Dedifferentiated amniotic fluid mesenchymal stem cell (primary cell): Measurements from ENCODE around the gene UHMK1.
"Not testable (repeated sequence)": the region's sequence is repeated elsewhere in the genome, so short reads cannot be mapped to it uniquely, and the experiment has no call there.

Source experiments
- DNase-seq: peaks from one replicate; pipeline ENCODE4 v3.0.0-alpha.2; 2016; ENCODE audit errors: extremely low spot score

The UHMK1 gene, protein sequence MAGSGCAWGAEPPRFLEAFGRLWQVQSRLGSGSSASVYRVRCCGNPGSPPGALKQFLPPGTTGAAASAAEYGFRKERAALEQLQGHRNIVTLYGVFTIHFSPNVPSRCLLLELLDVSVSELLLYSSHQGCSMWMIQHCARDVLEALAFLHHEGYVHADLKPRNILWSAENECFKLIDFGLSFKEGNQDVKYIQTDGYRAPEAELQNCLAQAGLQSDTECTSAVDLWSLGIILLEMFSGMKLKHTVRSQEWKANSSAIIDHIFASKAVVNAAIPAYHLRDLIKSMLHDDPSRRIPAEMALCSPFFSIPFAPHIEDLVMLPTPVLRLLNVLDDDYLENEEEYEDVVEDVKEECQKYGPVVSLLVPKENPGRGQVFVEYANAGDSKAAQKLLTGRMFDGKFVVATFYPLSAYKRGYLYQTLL

DNA sequence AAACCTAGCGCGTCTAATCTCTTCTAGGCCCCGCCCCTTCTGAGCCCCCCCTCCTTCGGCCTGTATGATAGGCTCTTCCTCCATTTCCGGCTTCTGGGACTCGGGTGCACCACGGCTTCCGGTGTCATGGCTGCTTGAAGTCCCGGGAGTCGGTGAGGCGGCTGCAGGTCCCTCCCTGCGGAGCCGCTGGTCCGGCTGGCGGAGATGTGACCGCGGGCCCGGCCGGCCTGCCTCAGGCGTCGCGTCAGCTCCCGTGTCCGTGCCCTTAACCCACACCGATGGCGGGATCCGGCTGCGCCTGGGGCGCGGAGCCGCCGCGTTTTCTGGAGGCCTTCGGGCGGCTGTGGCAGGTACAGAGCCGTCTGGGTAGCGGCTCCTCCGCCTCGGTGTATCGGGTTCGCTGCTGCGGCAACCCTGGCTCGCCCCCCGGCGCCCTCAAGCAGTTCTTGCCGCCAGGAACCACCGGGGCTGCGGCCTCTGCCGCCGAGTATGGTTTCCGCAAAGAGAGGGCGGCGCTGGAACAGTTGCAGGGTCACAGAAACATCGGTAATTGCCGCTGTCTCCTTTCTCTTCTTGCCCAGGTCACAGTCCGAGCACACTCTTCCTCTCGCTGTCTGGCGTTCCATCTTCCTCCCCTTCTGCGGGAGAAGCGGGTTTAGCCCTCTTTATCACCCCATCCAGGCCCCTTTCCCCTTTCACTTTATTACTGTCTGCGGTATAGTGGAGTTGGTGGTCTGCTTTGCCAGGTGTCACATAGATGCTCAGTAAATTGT lies at the start of gene UHMK1:
UHMK1 (plus strand) TSS at position 96 of the 773 bp plus-strand sequence; CDS start at position 279, 183 bp downstream.
- DNase-seq = peak; percentile 96

DNA sequence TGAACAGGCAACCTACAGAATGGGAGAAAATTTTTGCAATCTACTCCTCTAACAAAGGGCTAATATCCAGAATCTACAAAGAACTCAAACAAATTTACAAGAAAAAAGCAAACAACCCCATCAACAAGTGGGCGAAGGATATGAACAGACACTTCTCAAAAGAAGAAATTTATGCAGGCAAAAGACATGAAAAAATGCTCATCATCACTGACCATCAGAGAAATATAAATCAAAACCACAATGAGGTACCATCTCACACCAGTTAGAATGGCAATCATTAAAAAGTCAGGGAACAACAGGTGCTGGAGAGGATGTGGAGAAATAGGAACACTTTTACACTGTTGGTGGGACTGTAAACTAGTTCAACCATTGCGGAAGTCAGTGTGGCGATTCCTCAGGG lies 43.3 kb upstream of the UHMK1 start:
- DNase-seq = not testable (repeated sequence)

DNA sequence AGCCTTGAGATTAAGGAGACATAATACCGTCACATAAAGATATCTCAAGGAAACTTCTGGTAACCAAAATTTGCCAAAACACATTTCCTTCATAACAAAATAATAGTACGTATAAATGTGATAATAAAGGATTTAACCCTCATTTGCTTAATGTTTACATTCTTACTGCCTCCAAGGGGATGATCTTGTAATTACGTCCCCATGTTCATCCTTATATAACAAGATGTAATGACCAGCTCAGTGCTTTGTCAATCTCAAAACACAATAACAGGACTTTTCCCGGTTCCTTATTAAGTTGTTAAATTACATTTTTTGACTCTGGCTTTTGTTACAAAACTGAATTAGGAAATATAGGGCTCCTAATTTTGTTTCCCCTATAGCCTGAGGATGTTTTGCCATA lies 41.3 kb upstream of the UHMK1 start:
- no peak for DNase-seq

DNA sequence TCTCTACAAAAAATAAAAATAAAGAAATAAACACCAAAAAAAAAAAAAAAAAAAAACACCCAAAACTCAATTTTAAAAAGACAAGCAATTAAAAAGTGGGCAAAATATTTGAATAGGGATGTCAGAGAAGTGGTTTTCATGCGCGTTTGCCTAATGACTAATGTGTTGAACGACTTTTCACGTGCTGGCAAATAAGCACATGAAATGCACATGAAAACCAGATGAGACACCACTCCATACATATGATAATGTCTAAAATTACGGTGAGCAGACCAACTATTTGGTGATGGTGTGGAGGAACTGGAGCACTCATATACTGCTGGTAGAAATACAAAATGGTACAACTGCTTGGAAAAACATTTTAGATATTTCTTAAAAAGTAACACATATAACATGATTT lies 39.4 kb upstream of the UHMK1 start:
- DNase-seq = no peak

DNA sequence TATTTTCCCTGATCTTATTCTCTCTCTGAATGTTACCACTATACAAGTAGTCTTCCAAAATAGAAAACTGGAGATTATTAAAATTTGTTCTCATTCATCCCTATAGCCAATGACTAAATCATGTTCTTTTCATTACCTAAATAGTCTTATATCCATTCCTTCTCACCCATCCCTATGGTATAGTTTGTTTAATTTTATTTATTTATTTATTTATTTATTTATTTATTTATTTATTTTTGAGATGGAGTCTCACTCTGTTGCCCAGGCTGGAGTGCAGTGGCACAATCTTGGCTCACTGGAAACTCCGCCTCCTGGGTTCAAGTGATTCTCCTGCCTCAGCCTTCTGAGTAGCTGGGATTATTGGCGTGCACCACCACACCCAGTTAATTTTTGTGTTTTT lies 35.2 kb upstream of the UHMK1 start:
- not testable (repeated sequence) for DNase-seq

DNA sequence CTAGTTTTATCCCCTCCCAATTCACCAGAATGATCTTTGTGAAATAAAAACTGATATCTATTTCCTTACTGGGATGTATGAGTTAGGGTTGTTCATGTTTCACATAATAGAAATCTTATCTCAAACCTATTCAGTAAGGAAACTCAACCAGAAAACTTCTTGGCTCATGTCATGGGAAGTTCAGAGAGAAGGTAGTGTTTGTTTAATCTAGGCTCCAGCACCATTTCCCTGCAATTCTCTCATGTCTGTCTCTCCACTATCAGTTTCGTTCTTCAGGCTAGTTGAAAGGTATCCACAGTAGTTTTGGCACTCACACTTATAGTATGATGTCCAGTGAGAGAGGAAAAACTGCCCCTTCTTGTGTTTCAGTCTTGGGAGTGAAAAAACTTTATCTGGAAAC lies 34.6 kb upstream of the UHMK1 start:
- DNase-seq = peak; percentile 4

DNA sequence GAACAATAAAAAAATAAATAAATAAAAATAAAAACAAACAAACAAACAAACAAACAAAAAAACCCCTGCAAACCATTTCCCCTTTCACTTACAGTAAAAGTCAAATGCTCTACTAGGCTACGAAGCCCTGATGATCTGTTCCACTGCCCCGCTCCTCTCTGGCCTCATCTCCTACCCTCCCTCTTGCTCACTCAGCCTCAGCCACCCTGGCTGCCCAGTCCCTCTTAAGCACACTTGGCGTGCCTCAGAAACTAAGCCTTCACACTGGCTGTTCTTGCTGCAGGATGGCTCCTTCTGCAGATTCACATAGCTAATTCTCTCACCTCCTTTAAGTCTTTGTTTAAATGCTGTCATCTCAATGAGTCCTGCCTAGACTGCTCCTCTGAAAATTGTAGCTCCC lies 30.8 kb upstream of the UHMK1 start:
- peak; percentile 2 for DNase-seq

DNA sequence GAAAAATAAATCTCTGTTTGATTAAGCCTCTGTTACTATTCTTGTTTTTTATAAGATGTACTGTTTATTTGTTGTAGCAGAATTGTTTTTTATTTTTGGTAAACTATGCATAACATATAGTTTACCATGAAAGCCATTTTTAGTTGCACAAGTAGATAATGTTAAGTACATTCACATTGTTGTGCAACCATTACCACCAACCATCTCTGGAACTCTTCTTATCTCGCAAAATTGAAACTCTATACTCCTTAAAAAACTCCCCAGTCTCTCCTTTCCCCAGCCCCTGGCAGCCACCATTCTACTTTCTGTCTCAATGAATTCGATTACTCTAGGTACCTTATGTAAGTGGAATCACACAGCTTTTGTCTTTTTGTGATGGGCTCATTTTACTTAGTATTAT lies 27.4 kb upstream of the UHMK1 start:
- DNase-seq = no peak

DNA sequence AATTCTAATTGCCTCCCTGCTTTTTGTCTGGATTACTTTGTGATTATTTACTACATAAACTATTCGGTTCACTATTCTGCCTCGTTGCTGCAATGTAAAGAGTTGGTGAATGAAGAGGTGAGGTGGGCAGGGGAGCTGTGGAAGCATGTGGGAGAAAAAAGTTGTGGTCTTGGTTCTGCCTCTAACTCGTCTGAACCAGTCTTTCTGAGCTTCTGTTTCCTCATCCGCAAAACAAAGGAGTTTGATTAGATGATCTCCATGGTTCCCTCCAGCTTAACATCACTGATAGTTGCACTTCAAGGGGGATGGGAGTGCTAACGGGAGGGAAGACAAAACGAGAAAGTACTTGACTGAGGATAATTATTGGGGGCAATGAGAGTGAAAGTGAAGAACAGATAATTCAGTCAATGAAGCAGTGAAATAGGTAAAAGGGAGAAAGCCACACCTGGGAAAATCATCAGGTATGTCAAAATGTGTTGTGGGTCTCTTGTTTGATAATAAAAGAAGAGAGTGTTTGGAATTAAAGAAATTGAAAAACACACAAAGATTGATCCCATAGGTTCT lies 26.2 kb upstream of the UHMK1 start:
- no peak for DNase-seq

DNA sequence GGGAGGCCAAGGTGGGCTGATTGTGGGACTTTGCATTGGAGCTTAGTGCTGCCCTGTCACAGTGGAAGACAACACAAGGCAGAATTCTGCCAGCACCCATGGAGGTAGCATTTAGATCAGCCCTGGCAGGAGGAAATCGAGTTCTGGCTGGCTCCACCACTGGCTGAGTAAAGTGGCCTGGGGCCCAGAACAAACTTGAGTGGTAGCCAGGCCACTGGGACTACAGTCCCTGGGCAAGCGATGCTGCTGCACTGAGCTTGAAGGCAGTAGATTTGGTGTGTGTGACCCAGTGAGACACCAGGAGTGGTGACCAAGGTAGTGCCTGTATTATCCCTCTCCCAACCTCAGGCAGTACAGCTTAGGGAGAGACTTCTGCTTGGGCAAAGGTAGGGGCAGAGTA lies 22.5 kb upstream of the UHMK1 start:
- DNase-seq = no peak

DNA sequence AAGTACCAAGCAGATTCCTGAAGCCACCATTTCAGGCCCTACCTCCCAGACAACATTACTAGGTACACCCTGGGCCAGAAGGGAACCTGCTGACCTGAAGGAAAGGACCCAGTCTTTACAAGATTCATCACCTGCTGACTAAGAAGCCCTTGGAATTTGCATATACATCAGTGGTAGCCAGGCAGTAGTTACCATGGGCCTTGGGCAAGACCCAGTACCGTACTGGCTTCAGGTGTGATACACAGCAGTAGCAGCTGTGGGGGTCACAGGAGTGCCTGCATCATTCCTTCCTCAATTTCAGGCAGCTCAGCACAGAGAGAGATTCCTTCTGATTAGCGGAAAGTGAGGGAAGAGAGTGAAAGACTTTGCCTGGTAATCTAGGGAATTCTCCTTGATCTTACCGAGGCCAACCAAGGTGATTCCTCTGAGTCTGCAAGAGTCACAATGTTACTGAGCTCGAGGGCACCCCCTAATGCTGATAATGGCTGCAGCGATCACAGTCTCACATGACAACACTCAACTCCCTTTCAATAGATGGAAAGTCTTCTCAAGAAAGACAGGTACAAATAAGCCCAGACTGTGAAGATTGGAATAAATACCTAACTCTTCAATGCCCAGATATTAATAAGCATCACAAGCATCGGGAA lies 22.0 kb upstream of the UHMK1 start:
- no peak for DNase-seq

DNA sequence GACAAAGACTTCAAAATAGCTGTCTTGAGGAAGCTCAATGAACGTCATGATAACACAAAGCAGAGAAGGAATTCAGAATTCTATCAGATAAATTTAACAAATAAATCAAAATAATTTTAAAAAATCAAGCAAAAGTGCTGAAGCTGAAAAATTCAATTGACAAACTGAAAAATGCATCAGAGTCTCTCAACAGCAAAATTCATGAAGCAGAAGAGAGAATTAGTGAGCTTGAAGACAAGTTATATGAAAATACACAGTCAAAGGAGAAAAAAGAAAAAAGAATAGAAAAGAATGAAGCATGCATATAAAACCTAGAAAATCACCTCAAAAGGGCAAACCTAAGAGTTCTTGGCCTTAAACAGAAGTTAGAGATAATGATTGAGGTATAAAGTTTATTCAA lies 21.0 kb upstream of the UHMK1 start:
- no peak for DNase-seq

DNA sequence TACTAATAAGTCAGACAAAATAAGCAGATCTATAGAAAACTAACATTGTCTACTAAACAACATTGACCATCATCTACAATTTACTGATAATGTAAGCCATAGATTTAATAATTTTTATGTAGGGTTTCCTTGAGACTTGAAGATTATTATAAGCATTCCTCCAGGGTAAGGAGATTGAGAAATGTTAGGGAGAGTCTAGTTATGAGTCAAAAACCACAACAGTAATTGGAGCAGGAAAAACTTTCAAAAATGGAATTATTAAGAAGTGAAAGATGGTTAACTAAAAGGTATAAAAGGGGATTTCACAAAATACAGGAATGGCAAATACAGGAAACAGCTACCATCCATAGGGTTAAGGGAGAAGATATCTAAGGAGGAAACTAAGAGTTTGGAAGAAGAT lies 12.4 kb upstream of the UHMK1 start:
- DNase-seq = no peak

DNA sequence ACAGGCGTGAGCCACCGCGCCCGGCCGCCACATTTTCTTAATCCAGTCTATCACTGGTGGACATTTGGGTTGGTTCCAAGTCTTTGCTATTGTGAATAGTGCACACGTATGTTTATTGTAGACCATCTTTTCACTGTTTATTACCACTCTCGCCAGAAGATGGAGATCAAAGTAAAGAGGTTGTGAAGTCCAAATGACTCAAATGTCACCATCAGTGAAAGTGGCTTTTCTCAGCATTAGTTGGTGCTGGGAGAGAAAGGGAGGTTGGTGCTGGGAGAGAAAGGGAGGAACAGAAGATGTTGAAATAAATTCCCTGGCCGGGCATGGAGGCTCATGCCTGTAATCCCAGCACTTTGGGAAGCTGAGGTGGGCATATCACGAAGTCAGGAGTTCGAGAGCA lies 10.4 kb upstream of the UHMK1 start:
- no peak for DNase-seq

DNA sequence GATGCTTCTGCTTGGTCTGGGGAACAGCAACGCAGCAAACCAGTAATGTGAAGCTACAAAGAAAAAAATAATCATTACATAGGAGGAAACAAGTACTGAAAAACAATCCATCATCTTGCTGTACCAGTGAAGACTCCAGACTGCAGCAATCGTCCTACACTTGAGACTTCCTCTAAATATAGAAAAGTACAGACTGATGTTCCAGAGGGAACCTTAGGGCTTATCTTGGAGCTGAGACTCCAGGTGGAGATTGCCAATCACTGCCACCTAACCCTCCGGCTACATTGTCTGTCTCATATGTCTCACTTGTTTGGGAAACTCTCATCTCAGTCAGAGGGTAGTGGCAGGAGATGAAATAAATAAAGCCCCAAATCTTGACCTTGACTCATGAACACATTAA lies 9.4 kb upstream of the UHMK1 start:
- DNase-seq = no peak

DNA sequence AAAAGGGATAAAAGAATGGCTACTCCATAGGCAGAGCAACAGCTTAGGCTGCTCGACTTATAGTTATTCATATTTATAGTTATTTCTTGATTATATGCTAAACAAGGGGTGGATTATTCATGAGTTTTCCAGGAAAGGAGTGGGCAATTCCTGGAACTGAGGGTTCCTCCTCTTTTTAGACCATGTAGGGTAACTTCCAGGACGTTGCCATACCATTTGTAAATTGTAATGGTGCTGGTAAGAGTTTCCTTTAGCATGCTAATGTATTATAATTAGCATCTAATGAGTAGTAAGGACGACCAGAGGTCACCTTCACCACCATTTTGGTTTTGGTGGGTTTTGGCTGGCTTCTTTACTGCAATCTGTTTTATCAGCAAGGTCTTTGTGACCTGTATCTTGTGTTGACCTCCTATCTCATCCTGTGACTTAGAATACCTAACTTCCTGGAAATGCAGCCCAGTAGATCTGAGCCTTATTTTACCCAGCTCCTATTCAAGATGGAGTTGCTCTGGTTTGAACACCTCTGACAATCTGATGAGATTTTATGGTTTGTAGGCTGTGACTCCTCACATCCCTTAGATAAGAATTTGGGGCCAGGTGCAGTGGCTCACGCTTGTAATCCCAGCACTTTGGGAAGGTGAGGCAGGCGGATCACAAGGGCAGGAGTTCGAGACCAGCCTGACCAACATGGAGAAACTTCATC lies 1.9 kb upstream of the UHMK1 start:
- DNase-seq = not testable (repeated sequence)

DNA sequence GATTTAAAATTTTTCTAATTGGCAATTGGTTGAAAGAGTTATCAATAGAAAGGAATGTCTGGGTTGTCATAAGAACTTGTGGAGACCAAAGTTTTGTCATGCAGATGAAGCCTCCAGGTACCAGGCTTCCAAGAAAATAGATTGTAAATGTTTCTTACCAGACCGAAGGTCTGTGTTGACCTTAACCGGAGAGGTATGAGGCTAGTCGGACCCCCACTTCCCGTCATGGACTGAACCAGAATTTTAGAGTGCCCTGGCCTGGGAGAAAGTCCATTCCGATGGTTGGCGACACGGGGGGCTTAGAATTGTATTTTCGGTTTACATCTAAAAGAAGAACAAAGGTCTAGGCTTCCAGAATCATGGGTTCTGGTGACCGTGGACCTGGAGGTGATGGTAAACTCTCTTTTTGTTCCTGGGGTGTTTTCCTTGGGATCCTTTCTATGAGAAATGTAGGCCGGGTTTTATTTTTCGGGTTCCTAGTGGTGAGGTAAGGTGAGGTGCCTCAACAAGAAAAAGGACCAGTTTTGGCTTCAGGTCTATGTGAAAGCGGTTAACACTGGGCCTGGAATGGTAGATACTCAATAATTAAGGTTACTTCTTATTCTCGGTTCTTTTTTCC lies 405 bp upstream of the UHMK1 start:
- DNase-seq = no peak

DNA sequence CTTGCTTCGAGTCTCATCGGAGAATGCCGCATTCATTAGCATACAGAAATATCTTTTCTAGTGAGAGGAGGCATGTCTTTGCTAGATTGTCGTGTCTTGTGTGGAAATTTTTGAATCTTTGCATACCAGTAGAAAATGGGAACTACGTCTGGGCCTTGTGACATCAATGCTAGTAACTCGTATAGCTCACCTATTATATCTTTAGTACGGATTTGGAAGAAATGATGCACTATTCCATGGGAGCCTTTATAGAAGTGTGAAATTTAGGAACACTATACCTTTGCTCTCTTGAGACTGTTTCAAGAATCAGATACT lies 835 bp downstream of the UHMK1 start:
- peak; percentile 27 for DNase-seq

DNA sequence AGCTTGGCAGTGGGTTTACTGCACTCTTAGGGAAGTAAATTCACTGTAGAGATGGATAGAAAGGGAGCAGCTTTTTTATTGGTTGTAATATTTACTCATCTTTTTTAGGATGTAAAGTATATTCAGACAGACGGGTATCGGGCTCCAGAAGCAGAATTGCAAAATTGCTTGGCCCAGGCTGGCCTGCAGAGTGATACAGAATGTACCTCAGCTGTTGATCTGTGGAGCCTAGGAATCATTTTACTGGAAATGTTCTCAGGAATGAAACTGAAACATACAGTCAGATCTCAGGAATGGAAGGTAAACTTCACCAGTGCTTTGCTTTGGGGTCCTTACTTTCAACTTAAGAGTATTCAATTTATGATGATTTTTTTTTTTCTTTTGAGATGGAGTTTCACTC lies 3.2 kb downstream of the UHMK1 start:
- no peak for DNase-seq

DNA sequence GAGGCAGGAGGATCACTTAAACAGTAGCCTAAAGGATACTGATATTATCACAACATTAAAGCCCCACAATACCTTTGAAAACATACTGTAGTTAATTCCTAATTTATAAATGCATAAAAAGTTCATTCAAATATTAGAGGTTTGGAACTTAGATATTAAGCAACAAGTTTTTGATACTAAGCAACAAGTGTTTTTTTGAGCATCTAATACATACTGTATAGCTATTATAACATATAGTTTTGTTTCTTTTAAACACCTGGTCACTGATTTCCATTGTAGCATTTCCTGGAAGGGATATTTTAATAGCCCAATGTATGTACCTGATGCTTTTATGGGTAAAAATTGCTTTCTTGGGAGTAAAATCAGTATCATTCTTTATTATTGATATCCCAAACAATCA lies 4.5 kb downstream of the UHMK1 start:
- no peak for DNase-seq

DNA sequence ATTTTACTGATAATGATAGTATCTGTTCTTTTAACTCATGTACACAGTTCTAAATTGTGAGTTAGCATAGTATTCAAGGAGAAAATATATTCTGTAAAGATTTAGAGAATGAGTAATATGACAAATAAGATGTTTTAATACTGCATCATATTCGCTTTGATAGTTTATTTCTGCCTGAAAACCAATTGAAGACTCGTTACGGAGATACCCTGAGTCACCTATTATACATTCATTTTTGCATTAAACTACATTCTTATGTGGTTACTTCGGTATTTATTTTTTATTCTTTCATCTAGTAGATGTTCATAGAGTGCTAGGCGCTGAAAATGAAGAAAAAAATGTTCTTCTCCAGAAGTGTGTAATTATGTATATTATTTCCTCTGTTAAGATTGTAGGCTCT lies 5.3 kb downstream of the UHMK1 start:
- DNase-seq = no peak

DNA sequence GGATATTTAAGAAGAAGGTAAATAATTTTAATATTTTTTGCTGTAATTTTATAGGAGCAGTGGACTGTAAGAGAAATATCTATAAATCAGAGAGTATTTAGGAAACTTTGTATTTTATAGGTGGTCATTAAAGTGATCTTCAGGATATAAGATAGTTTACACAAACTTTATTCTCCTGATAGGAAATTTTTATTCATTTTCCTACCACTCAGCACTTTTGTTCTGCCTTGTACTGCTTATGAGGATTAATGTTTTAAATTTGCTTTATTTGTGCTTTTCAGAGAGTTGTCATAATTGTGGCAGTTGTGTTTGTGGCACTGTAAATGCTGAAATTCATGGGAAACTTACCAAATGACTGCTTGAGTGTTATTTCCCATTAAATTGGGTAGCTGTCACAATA lies 29.7 kb downstream of the UHMK1 start:
- no peak for DNase-seq
